Naive thymus-derived CD8-positive, alpha-beta T cell (primary cell): ENCODE data around the gene INPP4A. TPM values are rescaled to one million over a fixed set of nuclear protein-coding genes. Genes with fewer than 3 reads are reported as not detected.

Experiments
- ATAC-seq, 2 donors: fragments of 150-1000 bp; cut with Tn5 transposase in 1 of 2; sonication (Bioruptor Pico), chemical (Tn5 transposase) in 1 of 2; 1 replicate in 1 of 2; 2 replicates in 1 of 2; pipeline ENCODE4 v1.10.0; 2021; ENCODE audit warnings: mild to moderate bottlenecking in 2 of 2, moderate library complexity in 2 of 2
- POLR2A ChIA-PET: fragments of 350-600 bp; sonication (Branson Sonifier 250); formaldehyde crosslinking; loops from one replicate; lab custom pipeline; 2021; ENCODE audit warnings: antibody characterized with exemption; lab: Charles Lee
- DNase-seq, 10 donors: peaks; one replicate each; pipeline versions ENCODE4 v3.0.0 to v3.0.0-alpha.2; 2020 to 2022
- H3K27ac Mint-ChIP-seq, 10 donors: one replicate each; pipeline ENCODE4 v1.8.0; 2020 to 2022; ENCODE audit warnings: mild to moderate bottlenecking in 10 of 10, mixed read lengths in 10 of 10, moderate library complexity in 4 of 10, inconsistent platforms in 1 of 10
- H3K27me3 Mint-ChIP-seq, 5 donors: one replicate each; pipeline ENCODE4 v1.8.0; 2021 to 2022; ENCODE audit warnings: mixed read lengths in 5 of 5
- H3K36me3 Mint-ChIP-seq, 3 donors: one replicate each; pipeline ENCODE4 v1.8.0; 2020 to 2022; ENCODE audit warnings: mixed read lengths in 3 of 3, mild to moderate bottlenecking in 2 of 3, inconsistent platforms in 1 of 3
- H3K4me1 Mint-ChIP-seq, 4 donors: one replicate each; pipeline ENCODE4 v1.8.0; 2021 to 2022; ENCODE audit warnings: mixed read lengths in 4 of 4
- H3K4me3 Mint-ChIP-seq, 10 donors: one replicate each; pipeline ENCODE4 v1.8.0; 2020 to 2022; ENCODE audit warnings: mild to moderate bottlenecking in 10 of 10, mixed read lengths in 10 of 10, moderate library complexity in 6 of 10, inconsistent platforms in 1 of 10
- H3K9me3 Mint-ChIP-seq, 9 donors: one replicate each; pipeline ENCODE4 v1.8.0; 2020 to 2022; ENCODE audit warnings: mixed read lengths in 9 of 9, mild to moderate bottlenecking in 3 of 9, inconsistent platforms in 1 of 9, moderate library complexity in 1 of 9
- polyA plus RNA-seq, 3 donors: library from polyadenylated mRNA; unstranded; fragments of 300-500 nt; fragmentation: Illumina TruSeq; gene quantifications; one replicate each; pipeline ENCODE4 v1.2.3, GENCODE V29; 2021
- total RNA-seq, 8 experiments: library from RNA in 2 of 8; stranded (reverse) in 2 of 8; gene quantifications; one replicate each; pipeline ENCODE4 v1.2.3 and lab custom pipeline; 2021 to 2026

Gene INPP4A
- total and polyA plus RNA-seq, 5 experiments from 2014 or later = 37.7 to 141 (median 64.3) TPM

DNA sequence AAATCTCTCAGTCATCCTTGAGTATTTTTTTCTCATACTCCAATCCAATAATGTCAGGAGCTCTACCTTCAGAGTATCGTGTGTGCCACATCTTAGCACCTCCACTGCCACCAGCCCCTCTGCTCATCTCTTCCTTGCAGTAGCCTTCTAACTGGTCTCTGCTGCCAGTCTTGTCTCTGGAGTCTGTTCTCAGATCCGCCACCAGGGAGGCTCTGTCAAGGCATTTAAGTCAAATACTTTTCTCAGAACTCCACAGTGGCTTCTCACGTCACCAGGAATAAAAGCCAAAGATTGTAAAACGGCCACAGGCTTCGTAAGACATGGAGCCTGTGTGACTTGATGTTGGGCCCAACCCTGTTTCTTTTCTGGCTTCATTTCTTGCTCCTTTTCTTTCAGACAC, 170.8 kb downstream of the INPP4A start:
- peaks cover 36 to 61% (median 51%) of the 10 kb centered on the region in 4 donors for H3K4me1 Mint-ChIP-seq
- DNase-seq = peak in 1 of 10 donors; percentile 32
- ATAC-seq = peak in 1 of 2 donors; percentile 29

DNA sequence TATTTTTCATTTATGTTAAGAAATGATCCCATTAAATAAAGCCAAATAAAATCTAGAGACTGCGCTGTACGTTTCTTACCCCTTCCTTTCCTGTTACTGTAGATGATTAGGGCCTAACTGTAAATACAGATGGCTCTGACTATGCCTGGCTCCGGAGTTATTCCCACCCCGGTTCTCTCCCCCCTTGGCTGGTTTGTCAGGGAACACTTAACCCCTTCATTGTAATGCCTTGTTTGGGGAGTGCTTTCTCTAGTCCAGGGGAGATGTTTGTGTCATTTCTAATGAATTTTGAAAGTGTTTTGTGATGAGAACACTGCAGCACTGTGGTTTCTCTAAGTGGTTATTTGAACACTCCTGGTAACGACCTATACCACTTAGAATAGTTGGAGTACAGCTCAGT, 172.5 kb downstream of the INPP4A start:
- Mint-ChIP-seq H3K27me3 (peaks cover 0 to 6% (median 0%) of the 10 kb centered on the region in 5 donors), H3K36me3 (peaks cover 12 to 79% (median 16%) of the 10 kb centered on the region in 3 donors), H3K4me1 (peaks cover 32 to 56% (median 40%) of the 10 kb centered on the region in 4 donors), H3K4me3 (peak overlapping the region in 1 of 10 donors; percentile 83), H3K9me3 (peaks cover 0 to 3% (median 0%) of the 10 kb centered on the region in 9 donors), H3K27ac (peak overlapping the region in 9 of 10 donors; percentile 42 to 89 (median 68))
- DNase-seq (no peak), ATAC-seq (peak in 1 of 2 donors; percentile 16)
- POLR2A ChIA-PET = interaction anchor here (1.8 kb wide), 1 partner anchor 8 kb away, joined by 7 read pairs; no protein-coding TSS in a partner anchor

More for the DNA sequence above, 170.8 kb downstream of the INPP4A start:
- POLR2A ChIA-PET = no interaction called here
- H3K27me3 Mint-ChIP-seq = peaks cover 0 to 6% (median 0%) of the 10 kb centered on the region in 5 donors
- peaks cover 0 to 3% (median 0%) of the 10 kb centered on the region in 9 donors for H3K9me3 Mint-ChIP-seq
- H3K4me3 Mint-ChIP-seq = peak overlapping the region in 2 of 10 donors; percentile 36 to 83
- peaks cover 12 to 79% (median 19%) of the 10 kb centered on the region in 3 donors for H3K36me3 Mint-ChIP-seq
- peak overlapping the region; percentile 63 to 96 (median 82) for H3K27ac Mint-ChIP-seq

DNA sequence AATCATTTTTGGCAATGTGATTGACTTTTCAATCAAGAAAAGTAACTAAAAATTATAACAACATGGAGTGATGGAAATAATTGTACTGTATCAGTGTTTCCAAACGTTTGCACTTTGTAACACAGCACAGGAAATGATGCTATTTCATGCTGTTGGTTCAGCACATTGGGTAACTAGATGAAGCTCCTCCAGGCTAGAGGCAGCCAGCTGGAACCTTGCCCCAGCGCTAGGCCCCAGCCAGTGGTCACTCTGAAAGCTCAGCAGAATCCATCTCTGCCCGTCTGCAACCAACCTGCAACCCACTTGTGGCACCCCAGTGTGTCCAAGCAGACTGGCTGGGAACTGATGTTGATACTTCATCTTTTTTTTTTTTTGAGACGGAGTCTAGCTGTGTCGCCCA, 179.0 kb downstream of the INPP4A start:
- no peak for ATAC-seq
- POLR2A ChIA-PET = interaction anchor here (0.8 to 1.3 kb wide), 2 partner anchors 10 to 101 kb away, joined by 4 to 7 read pairs; no protein-coding TSS in a partner anchor
- peak overlapping the region in 6 of 10 donors; percentile 15 to 80 (median 60) for H3K27ac Mint-ChIP-seq

DNA sequence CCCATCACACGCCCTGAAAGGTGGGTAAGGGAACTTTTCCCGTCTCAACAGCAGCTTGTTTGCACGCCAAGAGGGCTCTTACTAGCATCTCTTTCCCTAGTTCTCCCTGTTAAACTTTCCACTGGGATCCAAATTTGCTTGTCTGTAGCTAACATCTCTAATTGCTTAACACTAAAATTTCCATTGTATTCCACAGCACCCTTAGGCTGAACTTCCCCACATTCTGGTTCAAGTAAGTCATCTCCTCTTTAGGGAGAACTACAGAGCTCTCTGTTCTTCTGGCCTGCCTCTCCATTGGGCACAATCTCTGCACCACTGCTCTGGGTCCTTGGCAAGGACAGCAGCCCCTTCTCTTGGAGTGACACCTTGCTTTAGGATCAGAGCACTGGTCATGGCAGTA, 187.7 kb downstream of the INPP4A start:
- peaks cover 19 to 43% (median 33%) of the 10 kb centered on the region in 4 donors for H3K4me1 Mint-ChIP-seq
- peaks cover 19 to 87% (median 26%) of the 10 kb centered on the region in 3 donors for H3K36me3 Mint-ChIP-seq
- H3K9me3 Mint-ChIP-seq = no peaks in the 10 kb centered on the region
- POLR2A ChIA-PET = interaction anchor here (1.4 kb wide), 2 partner anchors 11 to 16 kb away, joined by 3 read pairs; no protein-coding TSS in a partner anchor
- no peak for DNase-seq
- H3K27ac Mint-ChIP-seq = peak overlapping the region in 8 of 10 donors; percentile 12 to 92 (median 64)
- H3K27me3 Mint-ChIP-seq = no peaks in the 10 kb centered on the region
- ATAC-seq = no peak
- no peak overlapping the region for H3K4me3 Mint-ChIP-seq

More for the DNA sequence above, 179.0 kb downstream of the INPP4A start:
- no peak for DNase-seq
- Mint-ChIP-seq H3K9me3 (no peaks in the 10 kb centered on the region), H3K36me3 (peaks cover 7 to 92% (median 21%) of the 10 kb centered on the region in 3 donors), H3K4me3 (no peak overlapping the region), H3K27me3 (no peaks in the 10 kb centered on the region), H3K4me1 (peaks cover 16 to 28% (median 21%) of the 10 kb centered on the region in 4 donors)

DNA sequence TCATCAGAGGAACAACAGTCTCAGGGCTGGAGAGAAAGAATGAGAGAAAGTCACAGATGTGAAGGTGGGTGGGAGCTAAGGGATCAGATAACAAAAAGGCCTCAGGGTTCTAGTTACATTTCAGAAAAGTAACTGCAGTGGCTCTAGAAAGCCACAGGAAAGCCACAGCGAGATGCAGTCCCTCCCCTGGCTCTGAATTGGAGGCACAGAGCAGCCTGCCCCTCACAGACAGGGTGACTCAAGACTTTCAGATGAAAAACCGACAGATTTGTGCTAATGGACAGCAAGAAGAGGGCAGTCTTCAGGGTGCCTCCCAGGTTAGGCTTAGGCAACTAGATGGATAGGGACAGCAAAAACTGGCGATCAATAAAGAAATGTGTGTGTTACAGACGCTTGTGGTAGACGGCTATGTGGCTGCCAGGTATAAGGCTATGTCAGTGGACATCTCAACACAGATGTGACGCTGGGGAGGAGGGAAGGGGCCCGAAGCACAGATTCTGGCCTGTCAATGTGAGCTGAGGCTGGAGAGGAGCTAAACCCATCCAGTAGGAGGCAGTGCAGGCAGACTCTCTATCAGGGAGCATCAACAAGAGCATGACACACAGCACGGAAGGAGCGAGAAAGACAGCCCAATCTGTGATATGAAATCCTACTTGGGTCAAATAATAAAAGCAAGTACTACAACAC, 189.9 kb downstream of the INPP4A start:
- DNase-seq (peak in 6 of 10 donors; percentile 22 to 50 (median 43)), ATAC-seq (peak; percentile 35 to 61)
- POLR2A ChIA-PET = no interaction called here
- Mint-ChIP-seq H3K36me3 (peaks cover 19 to 84% (median 27%) of the 10 kb centered on the region in 3 donors), H3K9me3 (no peaks in the 10 kb centered on the region), H3K4me1 (peaks cover 17 to 51% (median 43%) of the 10 kb centered on the region in 4 donors), H3K27me3 (no peaks in the 10 kb centered on the region), H3K4me3 (peak overlapping the region in 9 of 10 donors; percentile 11 to 80 (median 60)), H3K27ac (peak overlapping the region; percentile 78 to 98 (median 92))

DNA sequence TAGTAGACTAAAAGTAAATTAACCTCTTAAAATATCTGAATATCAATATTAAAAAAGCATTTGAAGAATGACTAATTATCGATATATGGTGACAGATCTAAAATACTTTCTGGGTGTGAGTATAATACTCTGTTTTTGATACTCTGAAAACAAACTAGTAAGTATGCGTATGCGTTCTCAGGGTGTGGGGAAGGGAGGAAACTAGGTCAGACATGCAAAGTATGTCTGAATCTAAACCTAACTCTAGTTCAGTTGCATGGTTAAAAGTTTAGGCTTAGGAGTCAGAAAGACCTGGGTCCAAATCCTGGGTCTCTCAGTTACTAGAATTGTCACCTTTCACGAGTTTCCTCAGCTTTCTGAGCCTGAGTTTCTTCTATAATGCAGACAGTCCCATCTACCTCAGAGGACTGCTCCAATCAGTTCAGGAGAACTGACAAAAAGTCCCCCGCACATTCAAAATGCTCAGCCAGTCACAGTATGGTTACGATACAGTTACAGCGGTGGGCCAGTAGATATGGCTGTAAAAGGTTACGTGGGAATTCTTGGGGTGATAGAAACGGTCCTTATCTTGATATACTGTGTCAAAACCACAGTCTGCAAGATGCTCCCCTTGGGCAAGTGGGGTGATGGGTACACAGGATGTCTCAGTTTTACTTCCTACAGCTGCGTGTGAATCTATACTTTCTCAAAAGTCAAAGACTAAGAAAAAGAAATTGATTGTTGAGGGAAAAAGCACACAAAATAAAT, 192.9 kb downstream of the INPP4A start:
- H3K4me1 Mint-ChIP-seq = peaks cover 14 to 58% (median 45%) of the 10 kb centered on the region in 4 donors
- POLR2A ChIA-PET = interaction anchor here (1.0 kb wide), 1 partner anchor 133 kb away, joined by 4 read pairs; no protein-coding TSS in a partner anchor
- DNase-seq (peak in 8 of 10 donors; percentile 19 to 61 (median 35)), ATAC-seq (peak; percentile 77 to 87)
- peak overlapping the region; percentile 80 to 97 (median 90) for H3K27ac Mint-ChIP-seq
- H3K27me3 Mint-ChIP-seq = no peaks in the 10 kb centered on the region
- H3K36me3 Mint-ChIP-seq = peaks cover 20 to 86% (median 29%) of the 10 kb centered on the region in 3 donors
- H3K9me3 Mint-ChIP-seq = no peaks in the 10 kb centered on the region
- peak overlapping the region; percentile 26 to 82 (median 64) for H3K4me3 Mint-ChIP-seq

DNA sequence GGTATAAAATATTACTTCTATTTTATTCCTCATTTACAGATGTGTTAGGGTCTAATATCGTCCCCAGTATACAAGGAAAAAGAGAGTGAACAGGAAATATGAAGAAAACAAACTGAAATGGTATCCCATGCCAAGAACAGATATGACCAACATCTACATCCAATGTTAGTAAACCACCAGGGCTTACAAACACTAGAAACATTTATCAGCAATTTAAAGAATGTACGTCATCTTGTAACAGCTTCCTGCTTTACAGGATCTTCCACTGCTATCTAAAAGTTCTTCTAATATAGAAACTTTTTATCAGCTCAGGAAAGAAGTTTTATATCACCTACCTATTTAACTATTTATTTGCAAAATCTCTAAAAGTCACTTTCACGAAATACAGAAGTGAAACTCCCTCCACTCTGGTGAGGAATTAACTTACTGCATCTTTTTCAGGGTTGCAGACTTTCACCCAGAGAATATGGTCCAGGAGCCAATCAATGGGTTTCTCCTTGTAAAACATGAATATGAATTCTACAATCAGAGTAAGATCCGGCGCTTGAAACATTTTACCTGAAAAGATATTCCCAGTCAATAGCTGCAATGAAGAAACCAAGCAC, 198.9 kb downstream of the INPP4A start:
- peak overlapping the region in 8 of 10 donors; percentile 9 to 75 (median 36) for H3K27ac Mint-ChIP-seq
- H3K4me3 Mint-ChIP-seq = no peak overlapping the region
- no peaks in the 10 kb centered on the region for H3K27me3 Mint-ChIP-seq
- DNase-seq (no peak), ATAC-seq (no peak)
- no peaks in the 10 kb centered on the region for H3K9me3 Mint-ChIP-seq
- H3K4me1 Mint-ChIP-seq = peaks cover 1 to 32% (median 21%) of the 10 kb centered on the region in 4 donors
- POLR2A ChIA-PET = interaction anchor here (0.6 kb wide), 1 partner anchor 10 kb away, joined by 3 read pairs; no protein-coding TSS in a partner anchor
- H3K36me3 Mint-ChIP-seq = peaks cover 6 to 95% (median 9%) of the 10 kb centered on the region in 3 donors

Other genes starting within 250 kb of the INPP4A start
- not detected for gene CNGA3, start 98.4 kb upstream of the INPP4A start, total RNA-seq
- not detected for gene CNGA3, start 98.4 kb upstream of the INPP4A start, polyA plus RNA-seq
- gene COA5, start 163.7 kb downstream of the INPP4A start, total RNA-seq = 10 to 100 TPM; 44.9 to 48.6 TPM
- 10 to 100 TPM; 29.8 to 43.8 (median 42.4) TPM for gene COA5, start 163.7 kb downstream of the INPP4A start, polyA plus RNA-seq
- gene UNC50, start 163.7 kb downstream of the INPP4A start, total RNA-seq = 10 to 100 TPM; 41.3 to 45.1 TPM
- gene UNC50, start 163.7 kb downstream of the INPP4A start, polyA plus RNA-seq = 10 to 100 TPM; 32.1 to 41.7 (median 36.3) TPM